ENCODE results near the gene NELL2.
"Not testable (repeated sequence)": the region's sequence is repeated elsewhere in the genome, so short reads cannot be mapped to it uniquely, and the experiment has no call there.

The NELL2 gene

GRCh38 chr12:44686821-44687432 is 189.2 kb downstream of the NELL2 start:
- not testable (repeated sequence) for H3K4me2 ChIP-seq (ENCODE audit: insufficient read depth, low read length, poor library complexity, severe bottlenecking); H3K79me1 ChIP-seq (ENCODE audit: low read depth, low read length); H3K9ac ChIP-seq (ENCODE audit: low read depth, low read length, poor library complexity); H2BK15ac ChIP-seq (ENCODE audit: low read length); H3K23ac ChIP-seq (ENCODE audit: low read depth, low read length, poor library complexity); H3K14ac ChIP-seq (ENCODE audit: low read length); H2AK5ac ChIP-seq (ENCODE audit: low read depth, low read length); H2BK120ac ChIP-seq (ENCODE audit: low read depth, low read length); H3K27ac ChIP-seq (replicated peaks; ENCODE audit: low read length); H2BK5ac ChIP-seq (ENCODE audit: low read length); H4K91ac ChIP-seq (ENCODE audit: low read depth, low read length, poor library complexity); H3K4me3 ChIP-seq (ENCODE audit: low read length in 2 of 2); H3K4me1 ChIP-seq (ENCODE audit: control insufficient read depth in 2 of 2, insufficient read depth in 1 of 2, low read depth in 1 of 2, low read length in 2 of 2); H3K4ac ChIP-seq (ENCODE audit: low read length); DNase-seq (ENCODE audit: low spot score); H3K27me3 ChIP-seq (ENCODE audit: control insufficient read depth in 3 of 3, insufficient read depth in 3 of 3, low read depth in 1 of 3, low read length in 3 of 3); H2AFZ ChIP-seq (ENCODE audit: low read length); H4K8ac ChIP-seq (ENCODE audit: low read depth, low read length); H2BK12ac ChIP-seq (ENCODE audit: low read length); H3K18ac ChIP-seq (ENCODE audit: low read length)
- WGBS, 2 donors (ENCODE audit: extremely low coverage in 2 of 2, insufficient read length in 2 of 2, insufficient replicate concordance in 1 of 2) = no CpG with 5 or more reads among the region's 22 CpGs
- Histone ChIP-seq H3K9me3 (replicated peaks in 1 of 2; ENCODE audit: control insufficient read depth in 2 of 2, insufficient read depth in 1 of 2, low read depth in 1 of 2, low read length in 2 of 2) (peaks cover 2 to 17% of the 10 kb centered on the region in 2 donors), H3K36me3 (replicated peaks in 1 of 2; ENCODE audit: control insufficient read depth in 2 of 2, insufficient read depth in 2 of 2, low read length in 2 of 2) (peaks cover 2 to 42% of the 10 kb centered on the region in 2 donors)

GRCh38 chr12:44677724-44678123 is 198.4 kb downstream of the NELL2 start:
- Histone ChIP-seq H4K91ac (ENCODE audit: low read depth, low read length, poor library complexity) (no peak overlapping the region), H3K9me3 (replicated peaks in 1 of 2; ENCODE audit: control insufficient read depth in 2 of 2, insufficient read depth in 1 of 2, low read depth in 1 of 2, low read length in 2 of 2) (peaks cover 0 to 6% of the 10 kb centered on the region in 2 donors), H2BK5ac (ENCODE audit: low read length) (no peak overlapping the region), H2BK15ac (ENCODE audit: low read length) (no peak overlapping the region), H3K4ac (ENCODE audit: low read length) (no peak overlapping the region), H2BK120ac (ENCODE audit: low read depth, low read length) (no peak overlapping the region), H2AFZ (ENCODE audit: low read length) (no peak overlapping the region), H3K36me3 (replicated peaks in 1 of 2; ENCODE audit: control insufficient read depth in 2 of 2, insufficient read depth in 2 of 2, low read length in 2 of 2) (peaks cover 0 to 22% of the 10 kb centered on the region in 2 donors), H3K18ac (ENCODE audit: low read length) (no peak overlapping the region), H3K4me2 (ENCODE audit: insufficient read depth, low read length, poor library complexity, severe bottlenecking) (no peak overlapping the region), H3K79me1 (ENCODE audit: low read depth, low read length) (no peaks in the 10 kb centered on the region), H2BK12ac (ENCODE audit: low read length) (no peak overlapping the region), H3K27me3 (ENCODE audit: control insufficient read depth in 3 of 3, insufficient read depth in 3 of 3, low read depth in 1 of 3, low read length in 3 of 3) (no peaks in the 10 kb centered on the region), H3K4me3 (ENCODE audit: low read length in 2 of 2) (no peak overlapping the region), H3K23ac (ENCODE audit: low read depth, low read length, poor library complexity) (no peak overlapping the region), H3K9ac (ENCODE audit: low read depth, low read length, poor library complexity) (no peak overlapping the region), H3K27ac (replicated peaks; ENCODE audit: low read length) (no peak overlapping the region), H4K8ac (ENCODE audit: low read depth, low read length) (no peak overlapping the region), H3K14ac (ENCODE audit: low read length) (no peak overlapping the region), H3K4me1 (ENCODE audit: control insufficient read depth in 2 of 2, insufficient read depth in 1 of 2, low read depth in 1 of 2, low read length in 2 of 2) (peaks cover 4 to 31% of the 10 kb centered on the region in 2 donors), H2AK5ac (ENCODE audit: low read depth, low read length) (no peak overlapping the region)
- no peak for DNase-seq (ENCODE audit: low spot score)

GRCh38 chr12:44674875-44675274 is 201.2 kb downstream of the NELL2 start:
- Histone ChIP-seq H3K9ac (ENCODE audit: low read depth, low read length, poor library complexity) (no peak overlapping the region), H4K8ac (ENCODE audit: low read depth, low read length) (no peak overlapping the region), H2BK15ac (ENCODE audit: low read length) (no peak overlapping the region), H3K9me3 (replicated peaks in 1 of 2; ENCODE audit: control insufficient read depth in 2 of 2, insufficient read depth in 1 of 2, low read depth in 1 of 2, low read length in 2 of 2) (peaks cover 3 to 34% of the 10 kb centered on the region in 2 donors), H2AK5ac (ENCODE audit: low read depth, low read length) (no peak overlapping the region), H2BK120ac (ENCODE audit: low read depth, low read length) (no peak overlapping the region), H3K23ac (ENCODE audit: low read depth, low read length, poor library complexity) (no peak overlapping the region), H3K4me1 (ENCODE audit: control insufficient read depth in 2 of 2, insufficient read depth in 1 of 2, low read depth in 1 of 2, low read length in 2 of 2) (peaks cover 4 to 31% of the 10 kb centered on the region in 2 donors), H3K4me3 (ENCODE audit: low read length in 2 of 2) (no peak overlapping the region), H3K36me3 (replicated peaks in 1 of 2; ENCODE audit: control insufficient read depth in 2 of 2, insufficient read depth in 2 of 2, low read length in 2 of 2) (peaks cover 0 to 34% of the 10 kb centered on the region in 2 donors), H2AFZ (ENCODE audit: low read length) (no peak overlapping the region), H4K91ac (ENCODE audit: low read depth, low read length, poor library complexity) (no peak overlapping the region), H3K14ac (ENCODE audit: low read length) (no peak overlapping the region), H2BK5ac (ENCODE audit: low read length) (no peak overlapping the region), H3K79me1 (ENCODE audit: low read depth, low read length) (no peaks in the 10 kb centered on the region), H3K18ac (ENCODE audit: low read length) (no peak overlapping the region), H3K27me3 (ENCODE audit: control insufficient read depth in 3 of 3, insufficient read depth in 3 of 3, low read depth in 1 of 3, low read length in 3 of 3) (no peaks in the 10 kb centered on the region), H2BK12ac (ENCODE audit: low read length) (no peak overlapping the region), H3K27ac (replicated peaks; ENCODE audit: low read length) (peak overlapping the region; percentile 49), H3K4ac (ENCODE audit: low read length) (no peak overlapping the region), H3K4me2 (ENCODE audit: insufficient read depth, low read length, poor library complexity, severe bottlenecking) (no peak overlapping the region)
- no peak for DNase-seq (ENCODE audit: low spot score)
- no CpG with 5 or more reads among the region's 1 CpG for WGBS, 2 donors (ENCODE audit: extremely low coverage in 2 of 2, insufficient read length in 2 of 2, insufficient replicate concordance in 1 of 2)

GRCh38 chr12:44673811-44674210 is 202.3 kb downstream of the NELL2 start:
- Histone ChIP-seq H2BK5ac (ENCODE audit: low read length) (no peak overlapping the region), H3K36me3 (replicated peaks in 1 of 2; ENCODE audit: control insufficient read depth in 2 of 2, insufficient read depth in 2 of 2, low read length in 2 of 2) (peaks cover 0 to 26% of the 10 kb centered on the region in 2 donors), H3K4me2 (ENCODE audit: insufficient read depth, low read length, poor library complexity, severe bottlenecking) (no peak overlapping the region), H3K23ac (ENCODE audit: low read depth, low read length, poor library complexity) (no peak overlapping the region), H3K9ac (ENCODE audit: low read depth, low read length, poor library complexity) (no peak overlapping the region), H2BK15ac (ENCODE audit: low read length) (no peak overlapping the region), H3K27me3 (ENCODE audit: control insufficient read depth in 3 of 3, insufficient read depth in 3 of 3, low read depth in 1 of 3, low read length in 3 of 3) (no peaks in the 10 kb centered on the region), H3K79me1 (ENCODE audit: low read depth, low read length) (peaks cover 1% of the 10 kb centered on the region), H3K4me1 (ENCODE audit: control insufficient read depth in 2 of 2, insufficient read depth in 1 of 2, low read depth in 1 of 2, low read length in 2 of 2) (peaks cover 4 to 31% of the 10 kb centered on the region in 2 donors), H3K4ac (ENCODE audit: low read length) (no peak overlapping the region), H4K91ac (ENCODE audit: low read depth, low read length, poor library complexity) (no peak overlapping the region), H2AK5ac (ENCODE audit: low read depth, low read length) (no peak overlapping the region), H3K14ac (ENCODE audit: low read length) (no peak overlapping the region), H3K18ac (ENCODE audit: low read length) (no peak overlapping the region), H2BK120ac (ENCODE audit: low read depth, low read length) (no peak overlapping the region), H3K4me3 (ENCODE audit: low read length in 2 of 2) (no peak overlapping the region), H3K27ac (replicated peaks; ENCODE audit: low read length) (no peak overlapping the region), H2BK12ac (ENCODE audit: low read length) (no peak overlapping the region), H2AFZ (ENCODE audit: low read length) (no peak overlapping the region), H4K8ac (ENCODE audit: low read depth, low read length) (no peak overlapping the region), H3K9me3 (replicated peaks in 1 of 2; ENCODE audit: control insufficient read depth in 2 of 2, insufficient read depth in 1 of 2, low read depth in 1 of 2, low read length in 2 of 2) (peaks cover 3 to 45% of the 10 kb centered on the region in 2 donors)
- WGBS, 2 donors (ENCODE audit: extremely low coverage in 2 of 2, insufficient read length in 2 of 2, insufficient replicate concordance in 1 of 2) = no CpG with 5 or more reads among the region's 1 CpG
- no peak for DNase-seq (ENCODE audit: low spot score)
